DLD1 (cell line): Measurements from ENCODE around the gene SMIM38.

ENCODE experiments used
- in situ Hi-C: cut with HindIII; loops from 2 replicates; pipeline ENCODE4 v1.10.0; 2017; ENCODE audit warnings: low sequenced_read_pairs

Gene SMIM38

DNA sequence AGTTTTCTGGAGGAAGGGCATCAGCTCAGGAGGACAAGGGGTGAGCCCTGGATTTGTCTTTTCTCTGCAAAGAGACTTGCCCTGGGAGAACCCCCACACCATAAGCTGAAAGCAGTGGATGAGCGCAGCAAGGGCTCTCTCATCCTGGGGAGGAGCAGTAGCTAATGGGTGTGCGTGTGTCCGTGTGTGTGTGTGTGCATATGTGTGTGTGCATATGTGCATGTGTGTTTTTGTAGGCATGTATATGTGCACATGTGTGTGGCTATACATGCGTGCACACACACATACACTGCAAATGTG lies 45.3 kb downstream of the SMIM38 start:
- in situ Hi-C loops, result no loop called here

DNA sequence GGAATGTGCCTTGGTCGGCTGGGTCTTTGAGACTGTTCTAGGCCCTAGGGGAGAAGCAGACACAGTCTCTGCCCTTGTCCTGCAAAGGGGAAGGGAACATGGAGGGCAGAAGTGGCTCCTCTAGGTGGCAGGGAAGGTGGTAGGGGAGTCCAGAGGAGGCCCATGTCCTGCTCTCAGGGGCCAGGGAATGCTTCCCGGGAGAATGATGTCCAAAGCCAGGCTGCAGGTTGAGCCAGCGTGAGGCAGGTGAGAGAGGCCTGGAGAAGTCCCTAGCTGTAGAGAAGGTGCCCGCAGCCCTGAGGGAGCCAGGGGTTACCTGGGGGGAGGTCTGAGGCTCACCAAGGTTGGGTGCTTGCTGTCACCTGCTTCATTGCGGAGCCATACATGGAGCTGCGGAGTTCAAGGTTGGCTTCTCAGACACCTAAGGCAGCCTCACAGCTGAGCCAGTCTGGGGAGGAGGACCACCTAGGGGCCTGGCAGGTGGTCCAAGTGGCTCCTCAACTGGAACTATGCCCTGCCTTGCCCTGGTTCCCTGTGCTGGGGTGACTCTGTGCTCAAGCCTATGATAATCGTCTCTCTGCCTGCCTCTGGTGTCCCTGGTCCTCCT lies 46.1 kb downstream of the SMIM38 start:
- in situ Hi-C loops, result no loop called here

DNA sequence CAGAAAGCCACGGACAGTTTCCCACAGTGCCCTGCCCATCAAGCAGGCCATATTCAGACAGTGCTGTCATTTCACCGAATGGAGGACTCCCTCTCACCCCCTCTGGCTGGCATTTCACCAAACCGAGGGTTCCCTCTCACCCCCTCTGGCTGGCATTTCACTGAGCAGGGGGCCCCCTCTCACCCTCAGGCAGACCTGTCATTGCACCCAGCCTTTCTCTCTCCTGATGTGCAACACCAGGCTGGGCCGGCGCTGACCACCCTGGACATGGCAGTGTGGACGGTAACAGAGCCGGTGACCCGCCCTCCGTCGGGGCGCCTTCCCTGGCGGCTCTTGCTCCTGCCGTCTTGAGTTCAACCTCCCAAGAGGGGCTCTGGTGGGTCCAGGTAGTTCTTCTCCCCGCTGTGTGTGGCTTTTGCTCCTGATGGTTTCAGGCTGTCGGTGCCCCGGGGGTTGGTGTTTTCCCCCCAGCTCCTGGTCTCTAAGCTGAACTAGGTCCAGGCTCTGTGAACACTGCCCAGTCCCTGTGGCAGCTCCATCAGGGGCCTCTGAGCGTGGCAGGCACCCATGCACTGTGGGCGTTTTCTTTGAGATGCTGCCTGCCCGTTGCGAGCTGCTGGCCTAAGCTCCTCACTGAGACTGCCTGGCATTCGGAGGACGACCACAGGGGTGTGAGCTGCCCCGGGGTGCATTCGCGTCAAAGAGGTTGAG lies 46.9 kb downstream of the SMIM38 start:
- in situ Hi-C loops, result no loop called here

DNA sequence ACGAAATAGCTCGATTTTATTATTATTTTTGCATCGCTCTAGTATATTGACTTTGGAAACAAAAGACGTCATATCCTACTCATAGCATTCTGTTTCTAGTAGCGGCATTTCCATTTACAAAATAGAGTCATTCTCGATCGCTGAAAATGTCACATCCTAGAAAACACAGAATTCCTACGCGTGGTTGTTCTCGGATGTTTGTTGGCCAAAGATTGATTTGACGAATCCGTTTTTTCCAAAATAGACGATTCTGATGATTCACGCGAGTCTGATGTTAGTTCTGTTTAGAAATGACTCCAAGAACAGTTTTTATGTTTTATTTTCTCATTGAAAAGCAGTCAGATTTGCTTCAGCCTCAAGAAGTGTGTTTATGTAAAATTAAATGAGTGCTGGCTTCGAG lies 47.6 kb downstream of the SMIM38 start:
- in situ Hi-C loops, result no loop called here

DNA sequence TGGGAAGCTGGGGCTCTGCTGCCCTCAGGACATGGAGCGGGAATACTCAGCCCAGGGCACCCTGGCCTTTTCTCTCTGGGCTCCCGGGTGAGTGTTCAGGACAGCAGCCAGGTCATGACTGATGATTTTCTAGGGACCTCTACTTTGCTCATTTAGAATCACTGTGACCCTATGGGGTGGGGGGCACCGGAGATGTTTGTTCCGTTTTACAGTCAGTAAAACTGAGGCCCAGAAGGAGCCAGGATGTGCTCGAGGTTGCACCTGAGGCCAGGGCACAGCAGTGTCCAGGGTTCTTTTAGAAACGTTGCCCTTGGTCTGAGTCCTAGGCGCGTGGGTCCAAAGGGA lies 48.1 kb downstream of the SMIM38 start:
- in situ Hi-C loops, result no loop called here

DNA sequence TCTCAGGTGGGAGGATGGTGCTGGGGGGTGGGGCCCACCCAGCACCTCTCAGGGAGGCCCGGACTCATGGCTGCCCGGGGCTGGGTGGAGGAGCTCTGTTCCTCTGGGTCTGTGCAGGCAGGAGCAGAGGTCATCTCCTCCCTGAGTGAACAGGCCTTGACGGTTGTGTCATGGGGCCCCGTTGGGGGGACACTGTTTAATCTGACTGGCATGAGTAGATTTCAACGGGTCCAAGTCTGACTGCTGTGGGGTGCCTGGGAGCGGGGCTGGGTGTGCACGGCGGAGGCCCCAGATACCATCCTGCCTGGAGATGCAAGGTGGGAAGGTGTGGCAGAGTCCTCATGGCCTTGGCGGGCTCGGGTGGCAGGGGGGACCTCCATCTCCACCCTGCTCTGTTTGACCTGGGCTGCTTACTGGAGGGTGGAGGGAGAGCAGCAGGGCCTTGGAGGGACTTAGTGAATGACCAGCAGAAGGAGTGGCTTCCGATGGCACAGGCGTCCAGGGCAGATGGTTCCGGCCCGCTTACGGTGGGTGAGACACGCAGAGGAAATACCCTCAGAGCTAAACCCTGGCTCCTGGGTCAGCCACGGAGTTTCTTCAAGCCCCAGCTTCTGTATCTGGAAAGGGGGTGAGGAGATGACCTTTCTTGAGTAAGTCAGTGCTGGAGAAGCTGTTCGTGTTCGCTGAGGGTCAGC lies 48.7 kb downstream of the SMIM38 start:
- in situ Hi-C loops, result no loop called here

DNA sequence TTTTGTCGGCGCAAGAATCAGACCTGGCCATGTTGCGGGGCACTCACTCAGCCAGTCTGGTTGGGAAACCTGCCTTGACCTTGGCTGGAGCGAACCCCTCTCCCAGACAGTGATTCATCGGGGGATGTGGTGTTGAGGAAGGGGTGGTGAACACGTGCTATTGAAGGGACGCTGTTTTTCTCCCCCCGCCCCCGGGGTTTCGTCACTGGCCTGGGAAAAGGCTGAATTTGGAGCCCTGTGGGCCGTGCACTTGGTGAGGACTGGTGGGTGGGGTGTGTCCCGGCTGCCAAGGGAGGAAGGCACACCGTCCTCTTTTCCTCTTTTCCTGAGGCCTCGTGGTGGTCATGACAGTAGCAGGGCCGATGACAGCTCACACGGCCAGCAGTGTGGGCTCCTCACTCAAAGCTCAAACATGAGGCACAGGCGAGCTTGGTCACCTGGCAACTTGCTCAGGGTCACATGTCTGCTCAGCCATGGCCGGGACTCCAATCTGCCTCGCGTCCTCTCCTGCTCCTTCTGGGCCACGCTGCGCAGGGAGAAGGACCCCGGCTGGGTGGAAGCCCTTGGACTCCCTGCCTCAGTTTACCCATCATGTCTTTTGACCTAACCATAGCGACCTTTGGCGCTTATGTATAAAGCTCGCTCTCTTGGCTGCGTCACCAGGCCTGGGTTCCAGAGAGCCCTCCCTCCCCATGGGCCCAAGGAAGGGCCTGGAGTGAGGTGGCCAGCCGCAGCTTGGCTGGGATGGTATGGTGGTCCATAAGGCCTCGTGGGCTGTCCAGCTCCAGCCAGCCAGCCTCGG lies 49.4 kb downstream of the SMIM38 start:
- in situ Hi-C loops, result no loop called here
